Measurements from ENCODE around the gene SORCS2.

DNA sequence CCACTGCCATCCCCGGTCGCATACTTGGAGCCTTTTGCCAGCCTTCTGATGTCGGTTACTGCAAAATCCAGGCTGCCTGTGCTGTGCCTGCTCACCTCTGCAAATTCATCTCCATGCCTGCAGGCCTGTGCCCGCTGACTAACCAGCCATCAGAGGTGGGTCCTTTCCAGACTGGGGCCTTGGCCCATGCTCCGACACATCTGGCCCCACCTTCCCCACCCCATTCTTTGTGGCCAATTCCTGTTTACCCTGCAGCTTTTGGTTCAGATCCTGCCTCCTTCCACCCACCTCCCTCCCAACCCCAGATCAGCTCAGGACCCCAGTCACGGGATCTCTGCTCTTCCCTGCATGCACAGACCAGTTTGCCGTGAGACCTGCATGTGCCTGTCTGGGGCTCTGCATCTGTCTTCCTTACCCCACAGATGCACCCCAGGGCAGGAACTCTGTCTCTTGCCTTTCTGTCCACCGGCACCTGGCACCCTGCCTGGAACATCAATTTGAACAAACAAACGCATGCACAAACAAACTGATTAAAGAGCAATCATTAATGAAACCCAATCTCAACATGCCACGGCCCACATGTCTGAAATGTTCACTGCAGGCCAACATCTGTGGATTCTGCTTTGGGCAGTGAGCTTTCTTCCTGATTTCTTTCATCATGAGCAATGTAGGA is 355.2 kb downstream of the SORCS2 start:
- TF ChIP-seq POLR2A (IDR thresholded peaks at IDR 0.05; ENCODE audit: low read length) (no peak), GATA1 (IDR thresholded peaks at IDR 0.05; ENCODE audit: low read depth, low read length) (no peak)
